HG02678 (cell line): ENCODE data around the gene SDF4.

Experiments
- ATAC-seq: cut with Tn5 transposase; IDR thresholded peaks from one replicate; pipeline ENCODE4 v1.9.1; 2021; ENCODE audit warnings: mild to moderate bottlenecking, moderate library complexity; ENCODE audit not compliant: unreplicated experiment

Gene SDF4

GRCh38 chr1:1213345-1214265 lies 18.2 kb downstream of the SDF4 start, which contains the start of gene TNFRSF4:
Gene TNFRSF4, minus strand, starts transcription at chr1:1214153. Its CDS starts 26 bp downstream, at chr1:1214127.
- ATAC-seq = no peak

- no peak for ATAC-seq
These were observed 18.9 kb downstream of the SDF4 start for GRCh38 chr1:1212780-1213344.

GRCh38 chr1:1211541-1212441 lies 20.0 kb downstream of the SDF4 start:
- ATAC-seq = no peak

GRCh38 chr1:1210726-1211540 lies 20.9 kb downstream of the SDF4 start:
- no peak for ATAC-seq

- ATAC-seq = no peak
These were observed 22.9 kb downstream of the SDF4 start for GRCh38 chr1:1208713-1209433.

GRCh38 chr1:1207571-1207892 lies 24.3 kb downstream of the SDF4 start:
- no peak for ATAC-seq

GRCh38 chr1:1206966-1207531 lies 24.8 kb downstream of the SDF4 start:
- ATAC-seq = no peak

- ATAC-seq = peak; percentile 37
These were observed 25.3 kb downstream of the SDF4 start, which contains the start of gene TNFRSF18 for GRCh38 chr1:1206376-1206965. Gene TNFRSF18, minus strand, starts transcription at chr1:1206592. Its CDS starts 21 bp downstream, at chr1:1206571.

GRCh38 chr1:1205769-1206375 lies 25.9 kb downstream of the SDF4 start:
- no peak for ATAC-seq

- no peak for ATAC-seq
These were observed 26.6 kb downstream of the SDF4 start for GRCh38 chr1:1204998-1205768.

GRCh38 chr1:1204425-1204920 lies 27.3 kb downstream of the SDF4 start:
- ATAC-seq = no peak

GRCh38 chr1:1203561-1204424 lies 28.0 kb downstream of the SDF4 start:
- no peak for ATAC-seq

- ATAC-seq = no peak
These were observed 28.8 kb downstream of the SDF4 start for GRCh38 chr1:1202831-1203560.

GRCh38 chr1:1200876-1201810 lies 30.7 kb downstream of the SDF4 start:
- peak; percentile 43 for ATAC-seq
